Caco-2 (cell line): Measurements from ENCODE around the gene STYXL2. TPM values are rescaled to one million over a fixed set of nuclear protein-coding genes. Genes with fewer than 3 reads are reported as not detected.

Source experiments
- BruUV-seq: library from RNA; stranded (reverse); fragments of 400-500 nt; replicated peaks from 2 replicates; lab custom pipeline; 2021; lab: Mats Ljungman, UMichigan
- CTCF ChIA-PET: fragments of 300-600 bp; sonication (Branson Sonifier 250); formaldehyde crosslinking; loops from one replicate; lab custom pipeline; 2022; ENCODE audit warnings: antibody characterized with exemption; lab: Charles Lee
- POLR2A ChIA-PET: fragments of 300-600 bp; sonication (Branson Sonifier 250); formaldehyde crosslinking; loops from one replicate; lab custom pipeline; 2022; ENCODE audit warnings: antibody characterized with exemption; lab: Charles Lee
- DNase-seq, 2 experiments: peaks; one replicate each; pipeline versions ENCODE4 v3.0.0 to v3.0.0-alpha.2; 2020 to 2022
- H3K27me3 ChIP-seq: replicated peaks from 2 replicates; pipeline ENCODE4 v1.6.0; 2011; ENCODE audit warnings: low read length; ENCODE audit not compliant: control insufficient read depth, insufficient read depth
- H3K36me3 ChIP-seq: 2 replicates; pipeline ENCODE4 v1.5.1; 2011; ENCODE audit warnings: low read length; ENCODE audit not compliant: control insufficient read depth, insufficient read depth
- H3K4me1 ChIP-seq: fragments of 250-450 bp; sonication (Bioruptor Pico); 2 replicates; pipeline ENCODE4 v1.5.1; 2020; ENCODE audit warnings: mild to moderate bottlenecking
- H3K4me3 ChIP-seq: 2 replicates; pipeline ENCODE4 v1.5.1; 2011; ENCODE audit warnings: low read depth, mild to moderate bottlenecking, control low read depth, low read length
- H3K9me3 ChIP-seq: fragments of 250-450 bp; sonication (Bioruptor Pico); 2 replicates; pipeline ENCODE4 v1.5.1; 2020; ENCODE audit warnings: mild to moderate bottlenecking, moderate library complexity
- H3K27ac Mint-ChIP-seq: one replicate; pipeline ENCODE4 v1.8.0; 2022; ENCODE audit warnings: mixed read lengths; ENCODE audit not compliant: unreplicated experiment
- H3K27me3 Mint-ChIP-seq: one replicate; pipeline ENCODE4 v1.8.0; 2022; ENCODE audit warnings: mixed read lengths; ENCODE audit not compliant: insufficient read depth, unreplicated experiment
- H3K36me3 Mint-ChIP-seq: one replicate; pipeline ENCODE4 v1.8.0; 2022; ENCODE audit warnings: mild to moderate bottlenecking, mixed read lengths; ENCODE audit not compliant: insufficient read depth, unreplicated experiment
- H3K4me1 Mint-ChIP-seq: one replicate; pipeline ENCODE4 v1.8.0; 2022; ENCODE audit warnings: low read depth, mixed read lengths; ENCODE audit not compliant: unreplicated experiment
- H3K4me3 Mint-ChIP-seq: one replicate; pipeline ENCODE4 v1.8.0; 2022; ENCODE audit warnings: mild to moderate bottlenecking, moderate library complexity, mixed read lengths; ENCODE audit not compliant: unreplicated experiment
- H3K9me3 Mint-ChIP-seq: one replicate; pipeline ENCODE4 v1.8.0; 2022; ENCODE audit warnings: mixed read lengths; ENCODE audit not compliant: unreplicated experiment
- CTCF ChIP-seq, 2 experiments: fragments of 200-600 bp in 1 of 2; IDR thresholded peaks; 1 replicate in 1 of 2; 2 replicates in 1 of 2; pipeline versions ENCODE4 v1.5.1 to v1.8.0; 2011 to 2022; ENCODE audit warnings: antibody characterized with exemption in 1 of 2, control low read depth in 1 of 2, inconsistent platforms in 1 of 2, low read depth in 1 of 2, low read length in 1 of 2, mild to moderate bottlenecking in 1 of 2, moderate library complexity in 1 of 2; ENCODE audit not compliant: insufficient read depth in 1 of 2, severe bottlenecking in 1 of 2, unreplicated experiment in 1 of 2
- intact Hi-C: fragments of 100-400 bp; cut with micrococcal nuclease; formaldehyde crosslinking; loops from one replicate; pipeline ENCODE4 v1.10.0; 2022; ENCODE audit not compliant: unreplicated experiment
- total RNA-seq: library from RNA; stranded (reverse); gene quantifications from 2 replicates; pipeline ENCODE4 v1.2.3, GENCODE V29; 2022

STYXL2 gene
- total RNA-seq, 1 experiment from 2014 or later = not detected

GRCh38 chr1:167121375-167122120 is 27.7 kb downstream of the STYXL2 start:
- CTCF ChIA-PET = no interaction called here
- Histone ChIP-seq H3K36me3 (no peaks in the 10 kb centered on the region), H3K27me3 (no peaks in the 10 kb centered on the region), H3K9me3 (no peaks in the 10 kb centered on the region), H3K4me1 (no peaks in the 10 kb centered on the region), H3K4me3 (no peak overlapping the region)
- no peak for DNase-seq
- no peak for TF ChIP-seq CTCF (IDR thresholded peaks at IDR 0.05; ENCODE audit: insufficient read depth in 1 of 2, low read depth in 1 of 2, low read length in 1 of 2, severe bottlenecking in 1 of 2, unreplicated experiment in 1 of 2)
- Mint-ChIP-seq H3K36me3 (no peaks in the 10 kb centered on the region), H3K4me3 (no peak overlapping the region), H3K9me3 (no peaks in the 10 kb centered on the region), H3K27ac (no peak overlapping the region), H3K27me3 (peaks cover 10% of the 10 kb centered on the region), H3K4me1 (peaks cover 13% of the 10 kb centered on the region)
- intact Hi-C loops = loop anchor here (5.0 kb wide), 1 partner anchor 101 kb away; the partner anchor contains the start of gene POU2F1
- no TSS peak for BruUV-seq
- POLR2A ChIA-PET = no interaction called here

- H3K27me3 ChIP-seq = no peaks in the 10 kb centered on the region
- ChIA-PET POLR2A (no interaction called here), CTCF (interaction anchor here (0.8 kb wide), 1 partner anchor 98 kb away, joined by 4 read pairs; no protein-coding TSS in a partner anchor)
- no peaks in the 10 kb centered on the region for H3K9me3 ChIP-seq
- no TSS peak for BruUV-seq
- intact Hi-C loops = loop anchor here (5.0 kb wide), 1 partner anchor 100 kb away; the partner anchor contains the start of gene POU2F1
- Mint-ChIP-seq H3K27me3 (peaks cover 12% of the 10 kb centered on the region), H3K4me1 (peaks cover 13% of the 10 kb centered on the region), H3K9me3 (no peaks in the 10 kb centered on the region), H3K4me3 (no peak overlapping the region), H3K27ac (no peak overlapping the region), H3K36me3 (no peaks in the 10 kb centered on the region)
- no peak for TF ChIP-seq CTCF (IDR thresholded peaks at IDR 0.05; ENCODE audit: insufficient read depth in 1 of 2, low read depth in 1 of 2, low read length in 1 of 2, severe bottlenecking in 1 of 2, unreplicated experiment in 1 of 2)
- no peak for DNase-seq
- no peaks in the 10 kb centered on the region for H3K36me3 ChIP-seq
- H3K4me1 ChIP-seq = no peaks in the 10 kb centered on the region
- no peak overlapping the region for H3K4me3 ChIP-seq
These were observed 28.2 kb downstream of the STYXL2 start for GRCh38 chr1:167122121-167122480.

GRCh38 chr1:167122568-167122967 is 28.7 kb downstream of the STYXL2 start:
- POLR2A ChIA-PET = no interaction called here
- Mint-ChIP-seq H3K27ac (no peak overlapping the region), H3K27me3 (peaks cover 16% of the 10 kb centered on the region), H3K36me3 (no peaks in the 10 kb centered on the region), H3K4me3 (no peak overlapping the region), H3K9me3 (no peaks in the 10 kb centered on the region), H3K4me1 (peaks cover 13% of the 10 kb centered on the region)
- Histone ChIP-seq H3K27me3 (no peaks in the 10 kb centered on the region), H3K4me1 (no peaks in the 10 kb centered on the region), H3K36me3 (no peaks in the 10 kb centered on the region), H3K4me3 (no peak overlapping the region), H3K9me3 (no peaks in the 10 kb centered on the region)
- no peak for TF ChIP-seq CTCF (IDR thresholded peaks at IDR 0.05; ENCODE audit: insufficient read depth in 1 of 2, low read depth in 1 of 2, low read length in 1 of 2, severe bottlenecking in 1 of 2, unreplicated experiment in 1 of 2)
- intact Hi-C loops = loop anchor here (5.0 kb wide), 1 partner anchor 100 kb away; the partner anchor contains the start of gene POU2F1
- CTCF ChIA-PET = interaction anchor here (0.6 to 0.8 kb wide), 2 partner anchors 97 to 148 kb away, joined by 4 to 5 read pairs; no protein-coding TSS in a partner anchor
- DNase-seq = no peak
- BruUV-seq = no TSS peak
